Caco-2 (cell line): ENCODE measurements around the gene LY86. TPM values are rescaled to one million over a fixed set of nuclear protein-coding genes. Genes with fewer than 3 reads are reported as not detected.

Source experiments
- BruUV-seq: library from RNA; stranded (reverse); fragments of 400-500 nt; replicated peaks from 2 replicates; lab custom pipeline; 2021; lab: Mats Ljungman, UMichigan
- CTCF ChIA-PET: fragments of 300-600 bp; sonication (Branson Sonifier 250); formaldehyde crosslinking; loops from one replicate; lab custom pipeline; 2022; ENCODE audit warnings: antibody characterized with exemption; lab: Charles Lee
- POLR2A ChIA-PET: fragments of 300-600 bp; sonication (Branson Sonifier 250); formaldehyde crosslinking; loops from one replicate; lab custom pipeline; 2022; ENCODE audit warnings: antibody characterized with exemption; lab: Charles Lee
- DNase-seq, 2 experiments: peaks; one replicate each; pipeline versions ENCODE4 v3.0.0 to v3.0.0-alpha.2; 2020 to 2022
- H3K27me3 ChIP-seq: replicated peaks from 2 replicates; pipeline ENCODE4 v1.6.0; 2011; ENCODE audit warnings: low read length; ENCODE audit not compliant: control insufficient read depth, insufficient read depth
- H3K36me3 ChIP-seq: 2 replicates; pipeline ENCODE4 v1.5.1; 2011; ENCODE audit warnings: low read length; ENCODE audit not compliant: control insufficient read depth, insufficient read depth
- H3K4me1 ChIP-seq: fragments of 250-450 bp; sonication (Bioruptor Pico); 2 replicates; pipeline ENCODE4 v1.5.1; 2020; ENCODE audit warnings: mild to moderate bottlenecking
- H3K4me3 ChIP-seq: 2 replicates; pipeline ENCODE4 v1.5.1; 2011; ENCODE audit warnings: low read depth, mild to moderate bottlenecking, control low read depth, low read length
- H3K9me3 ChIP-seq: fragments of 250-450 bp; sonication (Bioruptor Pico); 2 replicates; pipeline ENCODE4 v1.5.1; 2020; ENCODE audit warnings: mild to moderate bottlenecking, moderate library complexity
- H3K27ac Mint-ChIP-seq: one replicate; pipeline ENCODE4 v1.8.0; 2022; ENCODE audit warnings: mixed read lengths; ENCODE audit not compliant: unreplicated experiment
- H3K27me3 Mint-ChIP-seq: one replicate; pipeline ENCODE4 v1.8.0; 2022; ENCODE audit warnings: mixed read lengths; ENCODE audit not compliant: insufficient read depth, unreplicated experiment
- H3K36me3 Mint-ChIP-seq: one replicate; pipeline ENCODE4 v1.8.0; 2022; ENCODE audit warnings: mild to moderate bottlenecking, mixed read lengths; ENCODE audit not compliant: insufficient read depth, unreplicated experiment
- H3K4me1 Mint-ChIP-seq: one replicate; pipeline ENCODE4 v1.8.0; 2022; ENCODE audit warnings: low read depth, mixed read lengths; ENCODE audit not compliant: unreplicated experiment
- H3K4me3 Mint-ChIP-seq: one replicate; pipeline ENCODE4 v1.8.0; 2022; ENCODE audit warnings: mild to moderate bottlenecking, moderate library complexity, mixed read lengths; ENCODE audit not compliant: unreplicated experiment
- H3K9me3 Mint-ChIP-seq: one replicate; pipeline ENCODE4 v1.8.0; 2022; ENCODE audit warnings: mixed read lengths; ENCODE audit not compliant: unreplicated experiment
- CTCF ChIP-seq, 2 experiments: fragments of 200-600 bp in 1 of 2; IDR thresholded peaks; 1 replicate in 1 of 2; 2 replicates in 1 of 2; pipeline versions ENCODE4 v1.5.1 to v1.8.0; 2011 to 2022; ENCODE audit warnings: antibody characterized with exemption in 1 of 2, control low read depth in 1 of 2, inconsistent platforms in 1 of 2, low read depth in 1 of 2, low read length in 1 of 2, mild to moderate bottlenecking in 1 of 2, moderate library complexity in 1 of 2; ENCODE audit not compliant: insufficient read depth in 1 of 2, severe bottlenecking in 1 of 2, unreplicated experiment in 1 of 2
- intact Hi-C: fragments of 100-400 bp; cut with micrococcal nuclease; formaldehyde crosslinking; loops from one replicate; pipeline ENCODE4 v1.10.0; 2022; ENCODE audit not compliant: unreplicated experiment
- total RNA-seq: library from RNA; stranded (reverse); gene quantifications from 2 replicates; pipeline ENCODE4 v1.2.3, GENCODE V29; 2022

Gene LY86
- total RNA-seq, 1 experiment from 2014 or later, result not detected

- no peaks in the 10 kb centered on the region; the same call in none of the 2 replicates for H3K27me3 ChIP-seq
- TF ChIP-seq CTCF (IDR thresholded peaks at IDR 0.05; ENCODE audit: insufficient read depth in 1 of 2, low read depth in 1 of 2, low read length in 1 of 2, severe bottlenecking in 1 of 2, unreplicated experiment in 1 of 2), result no peak
- H3K9me3 ChIP-seq, result no peaks in the 10 kb centered on the region
- DNase-seq, result no peak
- CTCF ChIA-PET, result interaction anchor here (1.4 kb wide), 1 partner anchor 10 kb away, joined by 6 read pairs; no protein-coding TSS in a partner anchor
- H3K4me1 Mint-ChIP-seq, result peaks cover 6% of the 10 kb centered on the region
- BruUV-seq, result no TSS peak
- no peak overlapping the region for H3K4me3 Mint-ChIP-seq
- H3K4me1 ChIP-seq, result no peaks in the 10 kb centered on the region
- POLR2A ChIA-PET, result no interaction called here
- no peaks in the 10 kb centered on the region for H3K36me3 Mint-ChIP-seq
- intact Hi-C loops, result no loop called here
- no peak overlapping the region for H3K4me3 ChIP-seq
- peaks cover 9% of the 10 kb centered on the region for H3K9me3 Mint-ChIP-seq
- peaks cover 26% of the 10 kb centered on the region for H3K27me3 Mint-ChIP-seq
- H3K27ac Mint-ChIP-seq, result no peak overlapping the region
- no peaks in the 10 kb centered on the region for H3K36me3 ChIP-seq
These were observed 31.0 kb upstream of the LY86 start for GRCh38 chr6:6557504-6557839.

- TF ChIP-seq CTCF (IDR thresholded peaks at IDR 0.05; ENCODE audit: insufficient read depth in 1 of 2, low read depth in 1 of 2, low read length in 1 of 2, severe bottlenecking in 1 of 2, unreplicated experiment in 1 of 2), result no peak
- intact Hi-C loops, result no loop called here
- BruUV-seq, result no TSS peak
- no peak overlapping the region for H3K27ac Mint-ChIP-seq
- peaks cover 6% of the 10 kb centered on the region for H3K9me3 Mint-ChIP-seq
- POLR2A ChIA-PET, result no interaction called here
- H3K4me3 Mint-ChIP-seq, result no peak overlapping the region
- no peaks in the 10 kb centered on the region for H3K36me3 Mint-ChIP-seq
- H3K4me3 ChIP-seq, result no peak overlapping the region
- peaks cover 4% of the 10 kb centered on the region for H3K4me1 Mint-ChIP-seq
- no peaks in the 10 kb centered on the region for H3K4me1 ChIP-seq
- no peaks in the 10 kb centered on the region; the same call in none of the 2 replicates for H3K27me3 ChIP-seq
- CTCF ChIA-PET, result no interaction called here
- no peak for DNase-seq
- H3K36me3 ChIP-seq, result no peaks in the 10 kb centered on the region
- H3K27me3 Mint-ChIP-seq, result peaks cover 25% of the 10 kb centered on the region
- no peaks in the 10 kb centered on the region for H3K9me3 ChIP-seq
These were observed 30.6 kb upstream of the LY86 start for GRCh38 chr6:6557886-6558285.

GRCh38 chr6:6559994-6560570, 28.4 kb upstream of the LY86 start:
- Histone ChIP-seq H3K9me3 (no peaks in the 10 kb centered on the region), H3K27me3 (no peaks in the 10 kb centered on the region; the same call in none of the 2 replicates), H3K4me1 (no peaks in the 10 kb centered on the region), H3K36me3 (no peaks in the 10 kb centered on the region), H3K4me3 (no peak overlapping the region)
- no peak for TF ChIP-seq CTCF (IDR thresholded peaks at IDR 0.05; ENCODE audit: insufficient read depth in 1 of 2, low read depth in 1 of 2, low read length in 1 of 2, severe bottlenecking in 1 of 2, unreplicated experiment in 1 of 2)
- Mint-ChIP-seq H3K36me3 (no peaks in the 10 kb centered on the region), H3K4me1 (no peaks in the 10 kb centered on the region), H3K27ac (no peak overlapping the region), H3K9me3 (no peaks in the 10 kb centered on the region), H3K4me3 (no peak overlapping the region), H3K27me3 (peaks cover 24% of the 10 kb centered on the region)
- no peak for DNase-seq
- POLR2A ChIA-PET, result interaction anchor here (0.5 kb wide), 1 partner anchor 1293 kb away, joined by 4 read pairs; no protein-coding TSS in a partner anchor
- intact Hi-C loops, result no loop called here
- CTCF ChIA-PET, result no interaction called here
- no TSS peak for BruUV-seq
